GDM1 (cell line): ENCODE results near the gene MYRF.

Experiments used
- DNase-seq: peaks from one replicate; lab custom pipeline; 2025; lab: John Stamatoyannopoulos, UW

The MYRF gene

GRCh38 chr11:61752117-61752924 lies at the start of gene MYRF:
TSS of gene MYRF (plus strand) at chr11:61752636. CDS start at chr11:61752745, 109 bp downstream.
- DNase-seq = no peak

- DNase-seq = peak; percentile 41
Observed at GRCh38 chr11:61702701-61703312, 49.6 kb upstream of the MYRF start.

DNA sequence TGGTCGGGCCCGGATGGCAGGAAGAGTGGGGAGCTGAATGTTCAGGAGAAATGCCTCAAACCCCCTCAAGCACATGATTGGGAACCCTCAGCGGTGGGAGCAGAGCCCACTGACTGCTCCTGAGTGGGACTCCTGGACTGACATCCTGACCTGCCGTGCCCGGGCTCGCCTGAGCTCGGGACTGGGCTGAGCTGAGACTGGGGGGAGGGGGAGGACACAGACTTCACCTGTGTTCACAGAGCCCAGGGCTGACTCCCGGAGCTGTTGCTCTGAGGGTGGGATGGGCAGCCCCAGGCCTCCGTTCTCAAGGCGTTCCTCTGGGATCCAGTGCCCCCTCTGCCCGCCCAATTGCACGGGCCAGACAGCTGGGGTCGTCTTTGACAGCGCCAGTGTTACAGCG lies 47.6 kb upstream of the MYRF start:
- DNase-seq = no peak

GRCh38 chr11:61706452-61707400 lies 45.7 kb upstream of the MYRF start:
- no peak for DNase-seq

DNA sequence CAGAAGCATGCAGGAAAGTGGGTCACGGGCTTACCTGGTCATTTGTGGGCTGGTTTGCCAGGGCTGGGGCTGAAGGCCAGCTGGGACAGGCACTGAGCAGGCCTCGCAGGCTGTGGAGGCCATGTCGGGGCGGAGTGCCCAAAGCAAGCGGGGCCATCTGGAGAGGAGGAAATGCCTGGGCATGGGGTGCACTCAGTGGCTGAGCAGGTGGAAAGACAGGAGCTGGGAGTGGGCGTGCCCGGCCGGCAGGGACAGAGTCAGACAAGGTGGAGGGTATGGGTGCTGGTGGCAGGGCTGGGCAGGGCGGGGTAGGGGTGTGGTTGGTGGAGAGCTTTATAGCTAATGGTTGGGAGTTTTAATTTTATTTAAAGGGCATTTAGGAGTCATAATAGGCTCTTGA lies 44.9 kb upstream of the MYRF start:
- DNase-seq = no peak

- no peak for DNase-seq
Observed at GRCh38 chr11:61709110-61709509, 43.3 kb upstream of the MYRF start.

- DNase-seq = no peak
Observed at GRCh38 chr11:61709572-61709971, 42.9 kb upstream of the MYRF start.

GRCh38 chr11:61710019-61710418 lies 42.4 kb upstream of the MYRF start:
- no peak for DNase-seq

DNA sequence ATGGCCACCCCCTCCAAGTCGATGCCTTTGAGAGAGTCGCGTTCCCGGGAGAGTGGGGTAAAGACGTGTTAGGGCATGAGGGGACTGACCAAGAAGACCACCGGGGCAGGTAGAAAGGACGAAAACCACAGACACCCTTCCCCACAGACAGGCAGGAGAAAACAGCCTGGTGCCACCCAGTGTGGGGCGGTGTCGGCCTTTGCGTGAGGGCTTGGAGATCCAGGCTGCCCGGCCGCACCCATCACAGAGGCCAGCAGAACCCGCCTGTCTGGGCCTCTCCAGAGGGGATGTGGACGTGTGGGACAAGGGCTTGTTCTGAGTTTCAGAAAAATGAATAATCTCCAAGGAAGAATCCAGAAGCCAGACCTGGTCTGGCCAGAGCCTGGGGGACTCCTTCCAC lies 41.4 kb upstream of the MYRF start:
- no peak for DNase-seq

GRCh38 chr11:61711498-61711897 lies 40.9 kb upstream of the MYRF start:
- no peak for DNase-seq

DNA sequence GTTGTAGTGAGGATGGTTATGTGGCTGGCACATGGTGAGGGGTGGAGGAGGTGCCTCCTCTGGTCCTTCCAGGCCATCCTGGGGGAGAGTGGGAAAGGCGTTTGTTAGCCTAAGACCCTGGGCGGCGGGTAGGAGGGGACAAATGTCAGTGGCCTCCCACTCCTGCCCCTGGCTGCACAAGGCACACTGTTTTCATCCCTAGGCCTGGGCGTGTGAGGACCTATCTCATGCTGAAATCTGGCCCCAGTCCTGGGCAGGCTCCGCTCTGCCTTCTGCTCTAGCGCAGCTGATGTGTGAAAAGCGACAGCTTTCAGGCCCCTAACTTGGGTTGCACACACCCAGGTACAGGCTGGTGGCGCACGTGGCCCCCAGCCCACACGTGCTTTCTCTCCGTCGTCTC lies 40.1 kb upstream of the MYRF start:
- no peak for DNase-seq

DNA sequence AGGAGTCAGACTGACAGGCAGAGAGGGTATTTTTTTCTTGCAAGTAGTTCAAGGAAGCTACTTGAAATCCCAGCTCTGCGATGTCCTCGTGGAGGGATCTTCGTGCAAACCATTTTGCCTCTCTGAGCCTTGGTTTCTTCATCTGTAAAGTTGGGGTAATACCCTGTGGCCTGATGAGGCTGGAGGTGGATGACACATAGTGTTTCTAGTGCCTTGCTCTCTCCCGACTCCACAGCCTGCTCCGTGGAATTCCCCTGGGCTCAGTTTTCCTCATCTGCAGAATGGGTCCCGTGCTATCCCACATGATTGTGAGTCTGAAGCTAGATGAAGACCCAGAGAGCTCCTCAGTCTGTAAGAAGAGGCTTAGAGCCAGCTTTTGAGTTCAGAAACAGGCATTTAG lies 39.6 kb upstream of the MYRF start:
- no peak for DNase-seq

- no peak for DNase-seq
Observed at GRCh38 chr11:61713464-61713863, 39.0 kb upstream of the MYRF start.

GRCh38 chr11:61713906-61714305 lies 38.5 kb upstream of the MYRF start:
- no peak for DNase-seq

- DNase-seq = no peak
Observed at GRCh38 chr11:61714316-61714715, 38.1 kb upstream of the MYRF start.

GRCh38 chr11:61714916-61715315 lies 37.5 kb upstream of the MYRF start:
- no peak for DNase-seq

- DNase-seq = no peak
Observed at GRCh38 chr11:61715867-61716266, 36.6 kb upstream of the MYRF start.

DNA sequence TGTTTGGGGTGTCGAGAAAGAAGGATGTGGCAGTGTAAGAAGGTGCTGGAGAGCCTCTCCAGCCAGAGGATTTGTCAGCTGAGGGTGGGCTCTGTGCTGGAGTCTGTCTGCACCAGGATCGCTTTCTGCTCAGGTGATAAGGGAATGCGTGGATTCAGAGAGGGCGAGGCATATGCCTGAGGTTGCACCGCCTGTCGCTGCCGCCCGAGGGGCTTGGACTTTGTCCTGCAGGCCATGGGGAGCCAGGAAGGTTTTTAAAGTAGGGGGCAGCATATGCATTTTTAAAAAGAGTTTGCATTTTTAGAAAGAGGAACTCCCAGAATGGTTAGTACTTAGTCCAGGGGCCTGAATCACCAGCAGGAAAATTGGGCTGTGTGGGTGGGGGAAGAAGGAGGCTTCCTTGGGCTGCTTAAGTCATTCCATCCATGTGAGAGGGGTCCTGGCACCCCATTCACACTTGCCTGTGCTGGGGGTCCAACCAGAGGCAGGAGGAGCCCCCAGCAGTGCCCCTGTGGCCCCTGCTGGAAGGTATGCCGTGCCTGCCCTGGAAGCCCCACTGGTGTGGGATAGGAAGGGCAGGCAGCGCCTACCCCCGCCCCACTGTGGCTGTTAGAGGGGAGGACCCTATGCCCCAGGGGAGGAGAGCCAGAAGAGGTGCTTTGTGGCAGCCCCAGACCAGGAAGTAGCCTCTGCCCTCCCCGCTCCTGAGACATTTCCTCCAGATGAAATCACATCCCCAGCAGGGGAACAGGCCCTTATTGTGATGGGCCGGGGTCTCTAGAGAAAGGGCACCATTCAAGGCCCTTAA lies 35.8 kb upstream of the MYRF start:
- peak; percentile 21 for DNase-seq

GRCh38 chr11:61717286-61718033 lies 35.0 kb upstream of the MYRF start:
- no peak for DNase-seq

GRCh38 chr11:61718046-61718531 lies 34.3 kb upstream of the MYRF start:
- DNase-seq = no peak
